ENCODE measurements around the gene SPDYE6.

Gene SPDYE6

DNA sequence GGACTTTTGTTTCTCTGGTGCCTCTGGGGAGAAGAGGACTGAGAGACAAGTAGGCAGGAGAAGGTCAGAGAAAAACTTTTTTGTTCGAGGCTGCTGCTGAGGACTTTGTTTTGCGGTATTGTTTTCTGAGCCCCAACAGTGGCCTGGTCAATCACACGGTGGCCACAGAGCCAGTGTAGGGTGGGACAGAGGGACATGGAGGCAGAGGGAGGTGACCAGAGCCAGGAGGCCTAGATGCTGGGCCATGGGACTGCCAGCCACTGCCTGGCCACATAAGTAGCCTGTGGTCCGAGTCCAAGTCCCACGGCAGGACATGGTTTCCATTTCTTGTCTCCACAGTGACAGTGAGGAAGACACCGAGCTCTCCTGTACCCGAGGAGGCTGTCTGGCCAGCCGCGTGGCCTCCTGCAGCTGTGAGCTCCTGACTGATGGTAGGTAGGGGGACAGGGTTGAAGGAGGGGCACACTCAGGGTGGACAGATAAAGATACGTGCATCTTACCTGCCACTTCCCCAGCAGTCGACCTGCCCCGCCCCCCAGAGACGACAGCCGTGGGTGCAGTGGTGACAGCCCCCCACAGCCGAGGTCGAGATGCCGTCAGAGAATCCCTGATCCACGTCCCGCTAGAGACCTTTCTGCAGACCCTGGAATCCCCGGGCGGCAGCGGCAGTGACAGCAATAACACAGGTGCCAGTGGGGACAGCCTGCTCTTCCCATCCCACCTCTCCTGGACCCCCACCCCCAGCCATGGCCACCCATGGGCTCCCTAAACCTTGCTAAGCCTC is 42.1 kb downstream of the SPDYE6 start:
- DNase-seq (ENCODE audit: low read depth, low spot score), result no peak
- H3K4me3 ChIP-seq (ENCODE audit: low read depth, low read length), result no peak overlapping the region
- TF ChIP-seq, protein P1, sequence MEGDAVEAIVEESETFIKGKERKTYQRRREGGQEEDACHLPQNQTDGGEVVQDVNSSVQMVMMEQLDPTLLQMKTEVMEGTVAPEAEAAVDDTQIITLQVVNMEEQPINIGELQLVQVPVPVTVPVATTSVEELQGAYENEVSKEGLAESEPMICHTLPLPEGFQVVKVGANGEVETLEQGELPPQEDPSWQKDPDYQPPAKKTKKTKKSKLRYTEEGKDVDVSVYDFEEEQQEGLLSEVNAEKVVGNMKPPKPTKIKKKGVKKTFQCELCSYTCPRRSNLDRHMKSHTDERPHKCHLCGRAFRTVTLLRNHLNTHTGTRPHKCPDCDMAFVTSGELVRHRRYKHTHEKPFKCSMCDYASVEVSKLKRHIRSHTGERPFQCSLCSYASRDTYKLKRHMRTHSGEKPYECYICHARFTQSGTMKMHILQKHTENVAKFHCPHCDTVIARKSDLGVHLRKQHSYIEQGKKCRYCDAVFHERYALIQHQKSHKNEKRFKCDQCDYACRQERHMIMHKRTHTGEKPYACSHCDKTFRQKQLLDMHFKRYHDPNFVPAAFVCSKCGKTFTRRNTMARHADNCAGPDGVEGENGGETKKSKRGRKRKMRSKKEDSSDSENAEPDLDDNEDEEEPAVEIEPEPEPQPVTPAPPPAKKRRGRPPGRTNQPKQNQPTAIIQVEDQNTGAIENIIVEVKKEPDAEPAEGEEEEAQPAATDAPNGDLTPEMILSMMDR (IDR thresholded peaks at IDR 0.05; ENCODE audit: low read depth, low read length), result no peak
- in situ Hi-C loops (cut with HindIII; ENCODE audit: low sequenced_read_pairs), result no loop called here

DNA sequence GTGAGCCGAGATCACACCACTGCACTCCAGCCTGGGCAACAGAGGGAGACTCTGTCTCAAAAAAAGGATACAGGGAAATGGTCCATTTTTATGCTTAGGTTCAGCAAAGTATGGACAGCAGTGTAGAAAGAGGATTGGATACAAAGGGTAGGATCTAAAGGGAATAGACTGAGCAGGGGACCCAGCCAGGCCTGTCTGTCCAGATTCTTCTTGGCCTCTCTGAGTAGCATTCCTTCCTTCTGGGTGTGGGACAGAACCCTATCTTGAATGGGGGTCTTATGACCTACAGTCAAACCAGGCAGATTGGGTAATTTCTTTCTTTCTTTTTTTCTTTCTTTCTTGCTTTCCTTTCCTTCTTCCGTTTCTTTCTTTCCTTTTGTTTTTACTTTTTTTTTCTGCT is 43.9 kb downstream of the SPDYE6 start:
- H3K4me3 ChIP-seq (ENCODE audit: low read depth, low read length), result no peak overlapping the region
- no peak for DNase-seq (ENCODE audit: low read depth, low spot score)
- in situ Hi-C loops (cut with HindIII; ENCODE audit: low sequenced_read_pairs), result no loop called here
- TF ChIP-seq, protein P1 (IDR thresholded peaks at IDR 0.05; ENCODE audit: low read depth, low read length), result no peak

DNA sequence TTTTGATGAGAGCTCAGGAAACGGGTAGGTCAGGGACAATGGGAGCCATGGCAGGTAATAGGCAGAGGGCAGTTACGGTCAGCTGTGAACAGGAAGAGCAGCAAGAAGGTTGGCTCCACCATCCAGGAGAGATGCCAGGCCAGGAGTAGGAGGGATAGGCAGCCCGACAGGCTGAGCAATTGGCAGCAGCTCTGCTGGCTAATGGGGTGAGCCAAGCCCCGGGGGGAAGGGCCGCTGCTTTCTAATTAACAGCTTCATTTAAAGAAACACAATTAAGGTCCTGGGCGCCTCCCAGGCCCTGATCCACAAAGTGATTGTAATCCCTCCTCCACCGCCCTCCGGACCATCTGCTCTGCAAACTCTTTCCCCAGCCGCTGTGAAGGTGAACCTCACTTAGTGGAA is 45.8 kb downstream of the SPDYE6 start:
- TF ChIP-seq, protein P1 (IDR thresholded peaks at IDR 0.05; ENCODE audit: low read depth, low read length), result no peak
- no peak for DNase-seq (ENCODE audit: low read depth, low spot score)
- in situ Hi-C loops (cut with HindIII; ENCODE audit: low sequenced_read_pairs), result no loop called here
- no peak overlapping the region for H3K4me3 ChIP-seq (ENCODE audit: low read depth, low read length)

DNA sequence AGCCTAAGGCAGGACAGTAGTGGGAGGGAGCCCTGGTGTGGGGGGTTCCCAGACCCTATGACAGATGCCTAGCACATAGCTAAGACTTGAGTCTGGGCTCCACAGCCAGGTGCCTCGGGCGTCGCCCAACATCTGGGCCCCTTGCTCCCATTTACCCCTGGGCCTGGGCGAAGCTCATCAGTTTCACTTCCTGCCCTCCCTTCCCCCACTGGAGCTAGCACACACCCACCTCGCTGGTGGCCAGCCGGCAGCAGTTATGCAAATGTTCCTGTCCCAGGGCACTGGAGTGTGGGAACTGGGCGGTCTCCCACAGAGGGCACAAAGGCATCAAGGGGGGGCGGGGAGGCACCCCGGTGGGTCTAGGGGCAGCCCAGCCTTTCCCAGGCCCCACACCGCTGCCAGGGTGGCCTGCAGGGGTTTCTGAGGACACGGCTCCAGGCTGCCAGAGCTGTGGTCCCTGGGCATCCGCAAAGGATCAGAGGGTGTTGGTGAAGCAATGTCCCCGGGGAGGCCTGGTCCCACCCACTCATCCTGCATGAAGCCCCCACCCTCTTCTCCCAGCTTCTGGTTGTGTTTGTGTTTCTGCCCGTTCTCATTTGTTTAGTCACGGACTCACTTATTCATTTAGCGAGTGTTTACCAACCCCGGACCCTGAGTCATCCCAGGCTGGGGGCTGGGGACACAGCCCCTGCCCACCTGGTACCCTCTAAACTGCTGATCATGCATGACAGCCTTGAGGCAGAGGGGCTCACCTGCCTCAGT is 49.1 kb downstream of the SPDYE6 start:
- in situ Hi-C loops (cut with HindIII; ENCODE audit: low sequenced_read_pairs), result no loop called here
- DNase-seq (ENCODE audit: low read depth, low spot score), result peak; percentile 50
- TF ChIP-seq, protein P1 (IDR thresholded peaks at IDR 0.05; ENCODE audit: low read depth, low read length), result no peak
- H3K4me3 ChIP-seq (ENCODE audit: low read depth, low read length), result no peak overlapping the region

DNA sequence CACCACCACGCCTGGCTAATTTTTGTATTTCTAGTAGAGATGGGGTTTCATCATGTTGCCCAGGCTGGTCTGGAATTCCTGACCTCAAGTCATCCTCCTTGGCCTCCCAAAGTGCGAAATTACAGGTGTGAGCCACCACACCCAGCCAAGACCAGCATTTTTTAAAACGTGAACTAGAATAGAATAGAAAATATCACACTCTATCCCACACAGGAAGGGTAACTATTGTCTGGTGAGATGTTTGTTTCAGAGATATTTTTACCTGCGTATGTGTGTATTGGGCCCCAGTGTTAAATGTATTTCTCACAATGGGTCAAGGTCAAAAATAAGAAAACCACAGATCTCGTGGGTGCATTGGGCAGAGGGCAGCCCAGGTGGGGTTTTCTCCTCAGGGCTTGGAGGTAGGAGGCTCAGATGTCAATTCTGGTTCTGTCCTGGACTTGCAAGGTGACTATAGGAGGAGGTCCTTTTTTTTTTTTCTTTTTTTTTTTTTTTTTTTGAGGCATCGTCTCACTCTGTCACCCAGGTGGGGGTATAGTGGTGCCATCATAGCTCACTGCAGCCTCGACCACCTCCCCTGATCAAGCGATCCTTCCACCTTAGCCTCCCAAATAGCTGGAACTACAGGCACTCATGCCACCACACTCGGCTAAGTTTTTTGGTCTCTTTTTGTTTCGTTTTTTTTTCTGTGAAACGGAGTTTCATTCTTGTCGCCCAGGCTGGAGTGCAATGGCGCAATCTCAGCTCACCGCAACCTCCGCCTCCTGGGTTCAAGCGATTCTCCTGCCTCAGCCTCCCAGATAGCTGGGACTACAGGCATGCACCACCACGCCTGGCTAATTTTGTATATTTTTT is 50.6 kb downstream of the SPDYE6 start:
- in situ Hi-C loops (cut with HindIII; ENCODE audit: low sequenced_read_pairs), result no loop called here
- TF ChIP-seq, protein P1 (IDR thresholded peaks at IDR 0.05; ENCODE audit: low read depth, low read length), result no peak
- no peak overlapping the region for H3K4me3 ChIP-seq (ENCODE audit: low read depth, low read length)
- DNase-seq (ENCODE audit: low read depth, low spot score), result no peak

DNA sequence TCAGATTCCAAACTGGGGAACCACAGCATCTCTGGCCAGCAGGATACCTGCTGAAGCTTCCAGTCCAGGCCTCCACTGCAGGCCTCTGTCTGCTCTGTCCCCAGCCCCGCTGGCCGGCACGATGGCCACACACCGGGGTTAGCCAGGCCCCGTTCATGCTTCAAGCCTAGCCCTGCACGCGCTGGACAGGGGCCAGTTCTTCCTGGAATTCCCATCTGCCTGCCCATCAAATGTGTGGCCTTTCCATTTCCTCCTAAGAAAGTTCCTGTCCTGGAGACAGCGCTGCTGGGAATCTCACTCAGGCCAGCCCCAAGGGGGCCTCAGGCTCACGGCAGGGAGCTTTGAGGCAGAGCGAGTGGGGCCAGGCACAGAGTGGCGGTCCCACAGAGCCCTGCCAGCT is 51.6 kb downstream of the SPDYE6 start:
- H3K4me3 ChIP-seq (ENCODE audit: low read depth, low read length), result no peak overlapping the region
- no peak for DNase-seq (ENCODE audit: low read depth, low spot score)
- TF ChIP-seq, protein P1 (IDR thresholded peaks at IDR 0.05; ENCODE audit: low read depth, low read length), result no peak
- in situ Hi-C loops (cut with HindIII; ENCODE audit: low sequenced_read_pairs), result no loop called here
